DND-41 (cell line): Measurements from ENCODE around the gene SLC3A2.

ENCODE experiments used
- ATAC-seq: fragments of 200-7000 bp; cut with Tn5 transposase; 3 replicates; pipeline ENCODE4 v1.9.1; 2021; ENCODE audit warnings: low read depth; ENCODE audit not compliant: insufficient read depth
- DNase-seq: peaks from one replicate; pipeline ENCODE4 v3.0.0-alpha.2; 2020
- H2AFZ ChIP-seq: 2 replicates; pipeline ENCODE4 v1.6.0; 2012; ENCODE audit warnings: low read depth, low read length
- H3K27ac ChIP-seq: 2 replicates; pipeline ENCODE4 v1.5.1; 2012; ENCODE audit warnings: low read length, inconsistent platforms
- H3K27me3 ChIP-seq: fragments of 200-600 bp; sonication (generic); 2 replicates; pipeline ENCODE4 v1.6.0; 2012; ENCODE audit warnings: low read length, mild to moderate bottlenecking, inconsistent platforms; ENCODE audit not compliant: insufficient read depth, poor library complexity
- H3K36me3 ChIP-seq: 2 replicates; pipeline ENCODE4 v1.5.1; 2012; ENCODE audit warnings: low read length, inconsistent platforms; ENCODE audit not compliant: insufficient read depth
- H3K4me1 ChIP-seq: 2 replicates; pipeline ENCODE4 v1.5.1; 2012; ENCODE audit warnings: mild to moderate bottlenecking, low read length; ENCODE audit not compliant: insufficient read depth
- H3K4me2 ChIP-seq: 2 replicates; pipeline ENCODE4 v1.6.0; 2012; ENCODE audit warnings: mild to moderate bottlenecking, moderate library complexity, low read length, inconsistent platforms; ENCODE audit not compliant: insufficient read depth
- H3K4me3 ChIP-seq, 2 experiments: fragments of 200-600 bp in 1 of 2; shearing (Covaris generic) in 1 of 2; 2 replicates each; pipeline ENCODE4 v1.5.1; 2012 to 2016; ENCODE audit warnings: inconsistent platforms in 2 of 2, low read length in 2 of 2, mild to moderate bottlenecking in 2 of 2, low read depth in 1 of 2, moderate library complexity in 1 of 2
- H3K79me2 ChIP-seq: 2 replicates; pipeline ENCODE4 v1.6.0; 2012; ENCODE audit warnings: low read length, inconsistent platforms; ENCODE audit not compliant: insufficient read depth
- H3K9ac ChIP-seq: 2 replicates; pipeline ENCODE4 v1.6.0; 2012; ENCODE audit warnings: low read depth, mild to moderate bottlenecking, inconsistent platforms, low read length, moderate library complexity
- H3K9me3 ChIP-seq: 2 replicates; pipeline ENCODE4 v1.5.1; 2012; ENCODE audit warnings: low read length, moderate library complexity, mild to moderate bottlenecking, inconsistent platforms; ENCODE audit not compliant: insufficient read depth, severe bottlenecking
- H4K20me1 ChIP-seq: 2 replicates; pipeline ENCODE4 v1.6.0; 2012; ENCODE audit warnings: low read length; ENCODE audit not compliant: insufficient read depth
- CTCF ChIP-seq: IDR thresholded peaks from 2 replicates; pipeline ENCODE4 v1.5.1; 2012; ENCODE audit warnings: borderline replicate concordance, low read length, moderate library complexity, mild to moderate bottlenecking; ENCODE audit not compliant: poor library complexity, severe bottlenecking; ENCODE audit errors: extremely low read depth
- EZH2 ChIP-seq: IDR thresholded peaks from 3 replicates; pipeline ENCODE4 v1.6.1; 2012; ENCODE audit warnings: borderline replicate concordance, low read depth, mild to moderate bottlenecking, moderate library complexity, low read length, inconsistent platforms; ENCODE audit not compliant: severe bottlenecking

SLC3A2 gene

DNA sequence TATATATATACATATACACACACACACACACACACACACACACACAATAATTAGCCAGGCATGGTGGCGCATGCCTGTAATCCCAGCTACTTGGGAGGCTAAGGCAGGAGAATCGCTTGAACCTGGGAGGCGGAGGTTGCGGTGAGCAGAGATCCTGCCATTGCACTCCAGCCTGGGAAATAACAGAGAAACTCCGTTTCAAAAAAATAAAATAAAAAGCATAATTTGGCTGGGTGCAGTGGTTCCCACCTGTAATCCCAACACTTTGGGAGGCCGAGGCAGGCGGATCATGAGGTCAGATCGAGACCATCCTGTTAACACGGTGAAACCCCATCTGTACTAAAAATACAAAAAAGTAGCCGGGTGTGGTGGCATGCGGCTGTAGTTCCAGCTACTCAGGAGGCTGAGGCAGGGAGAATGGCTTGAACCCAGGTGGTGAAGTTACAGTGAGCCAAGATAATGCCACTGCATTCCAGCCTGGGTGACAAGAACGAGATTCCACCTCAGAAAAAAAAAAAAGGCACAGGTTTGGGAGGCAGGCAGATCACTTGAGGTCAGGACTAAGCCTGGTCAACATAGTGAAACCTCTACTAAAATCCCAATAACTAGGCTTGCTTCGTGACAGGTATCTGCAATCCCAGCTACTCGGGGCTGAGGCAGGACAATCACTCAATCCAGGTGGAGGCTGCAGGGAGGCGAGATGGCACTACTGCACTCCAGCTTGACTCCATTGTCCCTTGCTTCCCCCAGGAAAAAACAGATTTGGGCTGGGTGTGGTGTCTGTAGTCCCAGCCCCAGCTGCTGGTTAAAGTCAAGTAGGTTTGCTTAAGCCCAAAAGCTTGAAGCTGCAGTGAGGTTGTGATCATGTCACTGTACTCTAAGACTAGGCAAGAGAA is 29.5 kb upstream of the SLC3A2 start:
- H3K36me3 ChIP-seq: peaks cover 43% of the 10 kb centered on the region
- no peaks in the 10 kb centered on the region for H3K27me3 ChIP-seq
- ATAC-seq: peak; percentile 15
- TF ChIP-seq CTCF: no peak
- TF ChIP-seq EZH2: no peak
- peak; percentile 47 for DNase-seq
- peaks cover 24% of the 10 kb centered on the region for H3K4me1 ChIP-seq
- no peak overlapping the region for H3K4me3 ChIP-seq
- no peak overlapping the region for H3K9ac ChIP-seq
- no peak overlapping the region for H3K27ac ChIP-seq
- no peak overlapping the region for H2AFZ ChIP-seq
- H4K20me1 ChIP-seq: peaks cover 40% of the 10 kb centered on the region
- H3K79me2 ChIP-seq: peaks cover 37% of the 10 kb centered on the region
- H3K9me3 ChIP-seq: no peaks in the 10 kb centered on the region
- H3K4me2 ChIP-seq: 0 out of 2 replicates have a peak overlapping the region, but pooled peaks have one; percentile 62

GRCh38 chr11:62851807-62852522 is 28.7 kb upstream of the SLC3A2 start:
- Histone ChIP-seq H3K79me2 (peaks cover 45% of the 10 kb centered on the region), H3K4me2 (peak overlapping the region; percentile 62; the same call in 1 of the 2 replicates), H4K20me1 (peaks cover 40% of the 10 kb centered on the region), H3K36me3 (peaks cover 43% of the 10 kb centered on the region), H3K9me3 (no peaks in the 10 kb centered on the region), H2AFZ (no peak overlapping the region), H3K4me3 (no peak overlapping the region), H3K4me1 (peaks cover 28% of the 10 kb centered on the region), H3K9ac (no peak overlapping the region; the same call in 1 of the 2 replicates), H3K27ac (no peak overlapping the region), H3K27me3 (no peaks in the 10 kb centered on the region)
- TF ChIP-seq EZH2 (no peak), CTCF (no peak)
- ATAC-seq (no peak), DNase-seq (no peak)

GRCh38 chr11:62852523-62853188 is 28.0 kb upstream of the SLC3A2 start:
- H3K9me3 ChIP-seq: no peaks in the 10 kb centered on the region
- H3K36me3 ChIP-seq: peaks cover 43% of the 10 kb centered on the region
- DNase-seq: no peak
- H3K27me3 ChIP-seq: no peaks in the 10 kb centered on the region
- H3K9ac ChIP-seq: peak overlapping the region; percentile 80
- H4K20me1 ChIP-seq: peaks cover 40% of the 10 kb centered on the region
- ATAC-seq: no peak
- peak overlapping the region in 1 of 2 experiments; percentile 59; a peak in 1 of 4 replicates for H3K4me3 ChIP-seq
- peaks cover 35% of the 10 kb centered on the region for H3K4me1 ChIP-seq
- no peak for TF ChIP-seq CTCF
- no peak for TF ChIP-seq EZH2
- no peak overlapping the region for H2AFZ ChIP-seq
- peaks cover 52% of the 10 kb centered on the region for H3K79me2 ChIP-seq
- H3K27ac ChIP-seq: no peak overlapping the region
- H3K4me2 ChIP-seq: peak overlapping the region; percentile 62; the same call in 1 of the 2 replicates
